Fibroblast of skin of right biceps (primary cell): ENCODE data around the gene NYNRIN.

Source experiments
- DNase-seq: peaks from one replicate; pipeline ENCODE4 v3.0.0-alpha.2; 2013

The NYNRIN gene

DNA sequence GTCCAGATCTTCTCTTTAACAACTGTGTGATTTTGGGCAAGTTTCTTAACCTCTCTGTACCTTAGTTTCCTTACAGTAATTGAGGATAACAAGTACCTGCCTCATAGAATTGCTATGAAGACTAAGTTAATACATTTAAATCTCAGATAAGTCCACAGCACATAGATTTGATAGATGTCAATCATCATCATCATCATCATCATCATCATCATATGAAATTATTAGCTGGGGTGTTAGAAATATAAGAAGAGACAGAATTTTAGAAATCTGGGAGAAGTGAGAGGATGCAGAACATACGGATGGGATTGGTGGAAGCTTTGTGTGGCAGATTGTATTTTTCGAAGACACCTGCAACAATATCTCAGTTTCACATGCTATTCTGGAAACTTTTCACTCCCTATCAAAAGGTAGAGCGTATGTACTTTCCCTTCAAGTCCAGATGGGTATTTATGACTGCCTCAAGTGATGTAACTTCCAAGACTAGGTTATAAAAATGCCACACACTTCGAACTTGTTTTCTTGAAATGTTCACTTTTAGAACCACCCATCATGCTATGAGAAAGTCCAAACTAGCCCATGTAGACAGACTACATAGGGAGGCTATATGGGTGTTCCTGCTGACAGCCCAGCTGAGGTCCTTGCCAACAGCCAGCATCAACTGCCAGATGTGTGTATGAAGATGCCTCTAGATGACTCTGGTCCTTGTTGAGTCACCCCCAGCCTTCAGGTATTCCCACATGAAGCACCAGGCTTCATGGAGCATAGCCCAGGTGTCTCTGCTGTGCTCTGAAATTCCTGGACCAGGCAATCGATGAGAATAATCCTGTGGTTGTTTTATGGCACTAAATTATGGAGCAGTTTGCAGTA lies 64.4 kb downstream of the NYNRIN start:
- no peak for DNase-seq

DNA sequence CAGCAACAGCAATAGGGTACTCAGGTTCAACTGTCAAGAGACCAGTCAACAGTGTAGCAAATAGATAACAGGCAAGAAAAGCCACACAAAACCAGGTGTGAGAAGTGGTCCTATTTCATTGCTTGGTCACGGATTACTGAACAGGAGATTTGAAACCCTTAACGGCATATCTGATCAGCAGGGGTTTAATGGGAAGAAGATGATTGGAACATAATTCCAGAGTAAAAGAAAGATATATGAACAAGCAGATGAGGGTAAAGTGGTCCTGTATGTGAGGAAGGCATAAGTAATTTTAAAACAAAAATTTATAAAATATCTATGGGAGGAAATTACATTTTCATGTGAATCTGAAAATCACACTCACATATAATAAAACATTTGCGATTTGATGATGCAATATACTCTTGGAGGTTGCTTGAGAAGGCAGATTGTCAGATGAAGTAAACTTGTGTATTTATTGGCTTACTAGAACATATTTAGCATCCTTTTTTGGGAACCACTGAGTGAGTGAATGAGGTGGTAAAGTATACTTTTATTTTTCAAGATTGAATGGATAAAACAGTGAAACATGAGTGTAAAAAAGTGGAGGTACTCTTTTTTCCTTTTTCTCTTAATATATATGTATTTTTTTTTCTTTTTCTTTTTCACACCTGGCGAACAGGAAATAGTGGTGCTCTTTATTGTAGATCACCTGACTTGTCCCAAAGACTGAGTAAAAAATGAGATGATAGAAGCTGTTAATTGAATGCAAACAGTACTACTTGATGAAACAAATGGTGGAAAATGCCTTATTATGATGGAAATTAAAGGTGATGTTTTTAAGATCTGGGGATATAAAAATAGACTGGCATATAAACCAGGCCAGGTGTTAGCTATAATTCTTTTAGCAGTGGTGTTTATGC lies 65.3 kb downstream of the NYNRIN start:
- no peak for DNase-seq

DNA sequence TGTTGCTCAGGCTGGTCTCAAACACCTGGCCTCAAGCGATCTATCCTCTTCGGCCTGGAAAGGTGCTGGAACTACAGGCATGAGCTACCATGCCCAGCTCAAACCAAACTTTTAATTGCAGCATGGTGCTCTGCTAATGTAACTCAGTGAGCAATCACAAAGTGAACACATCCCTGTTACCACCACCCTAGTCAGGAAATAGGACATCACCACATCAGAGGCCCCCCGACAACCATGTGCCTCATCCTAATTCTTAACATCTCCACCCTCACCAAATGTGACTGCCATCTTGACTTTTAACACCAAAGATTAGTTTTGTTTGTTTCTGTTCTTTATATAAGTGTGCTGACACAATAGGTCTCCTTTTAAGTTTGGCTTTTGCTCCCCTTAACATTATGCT lies 66.6 kb downstream of the NYNRIN start:
- no peak for DNase-seq

DNA sequence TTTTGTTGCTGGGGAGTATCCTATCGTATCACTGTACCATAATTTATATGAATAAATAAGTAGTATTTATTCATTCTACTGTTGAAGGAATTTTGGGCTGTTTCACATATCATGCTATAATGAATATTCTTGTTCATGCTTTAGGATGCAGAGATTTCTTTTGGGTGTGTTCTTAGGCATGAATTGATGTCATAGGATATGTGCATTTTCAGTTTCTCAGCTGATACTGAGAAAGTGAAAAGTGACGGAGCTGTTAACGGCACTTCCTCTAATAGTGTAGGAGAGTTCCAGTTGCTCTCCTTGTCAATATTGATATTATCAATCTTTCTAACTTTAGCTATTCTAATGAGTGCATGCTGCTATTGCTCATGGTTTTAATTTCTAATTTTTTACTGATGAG lies 67.0 kb downstream of the NYNRIN start:
- DNase-seq, result no peak
